GM12872 (cell line): Measurements from ENCODE around the gene ZFP90.

Experiments used
- TF ChIP-seq, protein P1 (sequence below): IDR thresholded peaks from 3 replicates; pipeline ENCODE4 v1.5.1; 2011; ENCODE audit warnings: low read depth, mild to moderate bottlenecking, low read length, moderate library complexity; ENCODE audit not compliant: insufficient read depth

Gene ZFP90

DNA sequence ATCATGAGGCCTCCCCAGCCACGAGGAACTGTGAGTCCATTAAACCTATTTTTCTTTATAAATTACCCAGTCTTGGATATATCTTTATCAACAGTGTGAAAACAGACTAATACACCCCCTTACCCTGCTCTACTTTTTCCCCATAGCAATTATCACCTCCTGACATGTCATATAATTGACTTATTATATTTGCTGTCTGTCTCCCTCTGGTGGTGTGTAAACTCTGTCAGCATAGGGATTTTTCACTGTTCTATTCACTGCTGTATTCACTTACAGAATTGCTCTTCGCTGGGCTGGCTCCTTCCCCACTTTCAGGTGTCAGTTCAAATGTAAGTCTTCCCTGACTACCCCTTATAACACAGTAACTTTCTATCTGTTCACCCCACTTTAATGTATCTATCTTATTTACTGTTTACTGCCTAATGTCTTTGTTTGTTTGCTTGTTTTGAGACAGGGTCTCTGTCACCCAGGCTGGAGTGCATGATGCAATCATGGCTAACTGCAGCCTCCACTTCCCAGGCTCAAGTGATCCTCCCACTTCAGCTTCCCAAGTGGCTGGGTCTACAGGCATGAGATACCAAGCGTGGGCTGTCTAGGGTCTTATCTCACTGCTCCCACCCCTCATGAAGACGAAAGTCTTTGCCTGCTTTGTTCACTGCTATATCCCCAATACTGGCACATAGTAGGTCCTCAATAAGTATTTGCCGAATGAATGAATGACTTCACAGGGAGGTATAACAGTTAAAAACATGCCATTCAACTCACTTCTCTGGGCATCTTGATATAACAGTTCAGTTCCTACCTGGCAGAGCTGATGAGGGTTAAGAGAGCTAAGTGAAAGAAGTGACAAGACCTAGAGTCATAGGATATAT is 53.6 kb downstream of the ZFP90 start:
- TF ChIP-seq, protein P1, sequence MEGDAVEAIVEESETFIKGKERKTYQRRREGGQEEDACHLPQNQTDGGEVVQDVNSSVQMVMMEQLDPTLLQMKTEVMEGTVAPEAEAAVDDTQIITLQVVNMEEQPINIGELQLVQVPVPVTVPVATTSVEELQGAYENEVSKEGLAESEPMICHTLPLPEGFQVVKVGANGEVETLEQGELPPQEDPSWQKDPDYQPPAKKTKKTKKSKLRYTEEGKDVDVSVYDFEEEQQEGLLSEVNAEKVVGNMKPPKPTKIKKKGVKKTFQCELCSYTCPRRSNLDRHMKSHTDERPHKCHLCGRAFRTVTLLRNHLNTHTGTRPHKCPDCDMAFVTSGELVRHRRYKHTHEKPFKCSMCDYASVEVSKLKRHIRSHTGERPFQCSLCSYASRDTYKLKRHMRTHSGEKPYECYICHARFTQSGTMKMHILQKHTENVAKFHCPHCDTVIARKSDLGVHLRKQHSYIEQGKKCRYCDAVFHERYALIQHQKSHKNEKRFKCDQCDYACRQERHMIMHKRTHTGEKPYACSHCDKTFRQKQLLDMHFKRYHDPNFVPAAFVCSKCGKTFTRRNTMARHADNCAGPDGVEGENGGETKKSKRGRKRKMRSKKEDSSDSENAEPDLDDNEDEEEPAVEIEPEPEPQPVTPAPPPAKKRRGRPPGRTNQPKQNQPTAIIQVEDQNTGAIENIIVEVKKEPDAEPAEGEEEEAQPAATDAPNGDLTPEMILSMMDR = 0 out of 3 replicates have a peak, but pooled peaks have one; percentile 24

DNA sequence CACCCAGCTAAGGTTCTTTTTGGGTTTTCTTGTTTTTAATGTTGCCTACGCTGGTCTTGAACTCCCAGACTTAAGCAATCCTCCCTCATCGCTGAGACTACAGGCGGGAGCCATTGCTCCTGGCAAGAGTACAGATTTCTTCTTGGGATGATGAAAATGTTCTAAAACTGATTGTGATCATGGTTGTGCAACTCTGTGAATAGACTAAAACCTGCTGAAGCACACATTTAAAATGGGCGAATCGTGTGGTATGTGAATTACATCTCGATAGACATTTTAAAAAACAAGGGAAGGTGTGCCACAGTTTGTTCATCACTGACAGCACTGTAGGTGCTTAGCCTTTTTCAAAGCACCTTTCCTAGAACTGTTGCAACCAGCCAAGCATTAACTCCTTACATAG is 57.2 kb downstream of the ZFP90 start:
- TF ChIP-seq, protein P1 = no peak

DNA sequence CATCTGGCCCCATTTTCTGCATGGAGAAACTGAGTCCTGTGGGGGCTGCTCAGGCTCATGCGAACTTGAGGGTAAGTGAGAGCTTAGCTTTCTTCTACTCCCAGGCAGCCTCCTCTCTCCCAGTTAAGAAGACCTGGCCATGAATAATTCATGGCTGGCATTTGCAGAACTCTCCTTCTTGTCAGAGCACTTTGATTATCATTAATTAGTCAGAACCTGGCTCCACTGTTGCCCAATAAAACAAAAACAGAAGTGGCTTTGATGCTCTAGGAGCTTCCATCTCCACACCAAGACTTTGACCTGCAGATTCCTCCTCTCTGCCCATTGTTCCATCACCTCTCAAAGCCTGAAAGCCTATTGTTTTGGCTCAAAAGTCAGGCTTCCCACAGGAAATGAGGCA is 60.5 kb downstream of the ZFP90 start:
- TF ChIP-seq, protein P1 = no peak

DNA sequence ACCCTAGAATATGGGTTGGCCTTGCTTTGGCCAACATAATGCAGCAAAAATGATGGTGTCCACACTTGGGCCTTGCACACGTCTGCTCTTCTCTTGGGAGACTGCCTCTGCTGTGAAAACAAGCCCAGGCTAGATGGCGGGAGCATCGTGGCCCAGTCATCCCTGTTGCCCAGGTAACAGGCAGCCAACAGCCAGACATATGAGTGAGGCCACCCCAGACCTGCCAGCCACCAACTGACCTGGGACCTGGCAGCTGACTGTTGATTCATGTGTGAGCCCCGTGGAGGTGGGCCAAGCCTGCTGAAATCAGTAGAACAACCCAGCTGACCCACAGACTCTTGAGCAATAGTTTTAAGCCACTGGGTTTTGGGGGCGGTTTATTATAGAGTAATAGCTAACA is 66.7 kb downstream of the ZFP90 start:
- TF ChIP-seq, protein P1 = no peak

DNA sequence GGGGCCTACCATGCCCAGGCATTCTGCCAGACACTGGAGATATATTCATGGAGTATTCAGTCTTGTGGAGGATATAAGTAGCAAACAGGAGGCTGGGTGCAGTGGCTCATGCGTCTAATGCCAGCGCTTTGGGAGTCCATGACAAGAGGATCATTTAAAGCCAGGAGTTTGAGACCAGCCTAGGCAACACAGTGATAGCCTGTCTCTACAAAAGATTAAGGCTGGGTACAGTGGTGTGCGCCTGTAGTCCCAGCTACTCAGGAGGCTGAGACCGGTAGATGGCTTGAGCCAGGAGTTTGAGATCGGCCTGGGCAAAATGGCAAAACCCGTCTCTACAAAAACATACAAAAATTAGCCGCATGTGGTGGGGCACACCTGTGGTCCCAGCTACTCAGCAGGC is 68.4 kb downstream of the ZFP90 start:
- TF ChIP-seq, protein P1 = no peak

DNA sequence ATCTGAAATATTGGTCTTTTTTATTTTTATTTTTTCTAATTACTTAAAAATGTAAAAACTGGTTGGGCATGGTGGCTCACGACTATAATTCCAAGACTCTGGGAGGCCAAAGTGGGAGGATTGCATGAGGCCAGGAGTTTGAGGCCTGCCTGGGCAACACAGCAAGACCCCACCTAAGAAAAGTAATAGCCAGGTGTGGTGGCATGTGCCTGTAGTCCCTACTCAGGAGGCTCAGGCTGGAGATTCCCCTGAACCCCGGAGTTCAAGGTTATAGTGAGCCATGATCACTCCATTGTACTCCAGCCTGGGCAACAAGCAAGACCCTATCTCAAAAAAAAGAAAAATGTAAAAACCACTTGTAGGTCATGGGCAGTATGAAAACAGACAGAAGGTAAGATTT is 69.2 kb downstream of the ZFP90 start:
- TF ChIP-seq, protein P1 = no peak

DNA sequence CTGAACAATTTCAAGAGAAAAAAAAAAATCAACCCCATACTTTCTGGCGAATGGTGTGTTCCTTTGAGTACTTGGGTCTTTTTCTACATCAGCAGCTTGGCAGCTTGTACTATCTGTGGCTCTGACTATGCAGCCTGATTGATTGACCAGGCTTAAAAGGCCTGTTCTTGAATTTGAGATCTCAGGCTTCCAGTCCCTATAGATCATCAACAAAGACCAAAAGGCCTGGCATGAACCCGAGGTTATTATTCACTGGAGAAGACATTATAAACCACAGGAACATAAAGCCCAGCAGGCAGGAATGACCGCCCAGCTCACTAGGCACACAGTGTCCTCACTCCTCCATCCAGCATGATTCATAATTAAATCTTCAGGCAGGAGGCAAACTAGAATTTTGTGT is 73.9 kb downstream of the ZFP90 start:
- TF ChIP-seq, protein P1 = no peak
